GM19455 (cell line): Measurements from ENCODE around the gene TRIM69.

Experiments
- ATAC-seq: cut with Tn5 transposase; IDR thresholded peaks from one replicate; pipeline ENCODE4 v1.9.1; 2021; ENCODE audit not compliant: unreplicated experiment

The TRIM69 gene

GRCh38 chr15:44802336-44802735, 66.0 kb downstream of the TRIM69 start:
- no peak for ATAC-seq

GRCh38 chr15:44804298-44805046, 68.1 kb downstream of the TRIM69 start:
- no peak for ATAC-seq

DNA sequence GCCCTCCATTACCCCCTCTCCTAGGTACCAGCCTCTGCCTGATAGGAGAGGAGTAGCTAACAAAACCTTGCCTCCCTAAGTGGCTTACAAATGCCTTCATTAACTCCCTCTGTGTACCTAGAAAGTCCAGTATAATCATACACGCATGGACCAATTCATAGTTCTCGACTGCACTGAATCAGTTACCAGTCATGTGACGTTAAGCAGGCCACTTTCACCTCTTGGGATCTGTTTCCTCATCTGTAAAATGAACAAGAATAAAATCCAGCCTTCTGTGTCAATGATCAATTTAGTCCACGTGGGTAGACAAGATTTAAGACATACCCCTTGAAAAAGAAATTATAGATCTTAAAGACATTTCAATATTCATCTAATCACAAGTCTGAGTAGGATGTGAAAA, 72.2 kb downstream of the TRIM69 start:
- no peak for ATAC-seq

DNA sequence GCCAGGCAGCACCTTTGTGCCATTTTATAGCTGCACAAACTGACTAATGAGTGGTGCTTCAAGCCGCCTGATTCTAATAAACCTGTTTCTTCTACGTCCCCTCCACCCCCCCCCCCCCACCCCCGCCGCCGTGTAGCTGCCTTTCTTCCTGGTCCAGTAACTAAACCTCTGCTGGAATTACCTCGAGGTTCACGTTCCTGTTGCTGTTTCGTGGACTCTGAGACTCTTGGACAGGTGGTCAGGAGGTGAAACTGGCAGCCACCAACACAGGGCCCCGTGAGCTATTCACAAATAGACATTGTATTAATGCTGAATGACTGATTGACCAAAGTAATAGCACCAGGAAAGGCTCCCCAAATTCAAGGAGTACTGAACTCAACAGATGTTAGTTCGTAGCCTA, 73.9 kb downstream of the TRIM69 start:
- ATAC-seq: no peak

DNA sequence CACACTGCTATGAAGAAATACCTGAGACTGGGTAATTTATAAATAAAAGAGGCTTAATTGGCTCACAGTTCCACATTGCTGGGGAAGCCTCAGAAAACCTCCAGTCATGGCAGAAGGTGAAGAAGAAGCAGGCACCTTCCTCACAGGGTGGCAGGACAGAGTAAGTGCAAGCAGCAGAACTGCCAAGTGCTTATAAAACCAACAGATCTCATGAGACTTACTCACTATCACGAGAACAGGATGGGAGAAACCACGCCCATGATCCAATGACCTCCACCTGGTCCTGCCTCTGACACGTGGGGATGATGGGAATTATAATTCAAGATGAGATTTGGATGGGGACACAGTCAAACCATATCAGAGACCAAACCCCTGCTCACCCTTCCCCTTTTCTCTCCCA, 75.0 kb downstream of the TRIM69 start:
- ATAC-seq: no peak

DNA sequence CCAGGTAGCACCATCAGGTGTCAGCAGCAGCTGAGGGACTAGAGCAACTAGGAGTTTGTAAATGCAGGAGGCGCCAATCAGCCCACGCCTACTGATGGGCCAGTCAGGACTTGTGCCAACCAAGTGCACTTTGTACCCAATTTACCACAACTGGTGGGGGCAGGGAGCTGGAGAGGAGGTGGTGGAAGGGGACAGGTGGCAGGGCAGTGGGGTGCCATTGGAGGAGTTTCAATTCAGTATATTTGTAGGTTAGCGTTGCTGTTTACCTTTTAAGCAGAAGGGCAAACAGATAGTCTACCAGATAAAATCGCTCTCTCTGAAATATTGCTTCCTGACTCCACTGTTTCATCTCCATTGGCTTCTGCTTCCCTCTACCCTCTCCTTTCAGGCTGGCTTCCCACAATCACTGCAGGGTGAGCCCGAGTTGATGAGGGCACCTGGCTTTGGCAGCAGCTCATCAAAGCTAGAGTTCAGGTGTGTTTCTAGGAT, 75.7 kb downstream of the TRIM69 start:
- ATAC-seq: no peak

- ATAC-seq: no peak
Observed at GRCh38 chr15:44813231-44813630, 76.9 kb downstream of the TRIM69 start.
